Measurements from ENCODE around the gene ZNF526. TPM values are rescaled to one million over a fixed set of nuclear protein-coding genes. Genes with fewer than 3 reads are reported as not detected.
A peak's percentile ranks its signal among the peaks of the same experiment; 100 is the strongest.

The ZNF526 gene
- total and polyA plus RNA-seq, 9 of the 15 experiments (the other 6 are each of a cell fraction or from before 2014, with no cell fraction given): 1.3 to 17.9 (median 6.2) TPM

GRCh38 chr19:42178791-42179674, 41.1 kb upstream of the ZNF526 start:
- H3K9ac ChIP-seq (ENCODE audit: insufficient read depth in 1 of 2, low read depth in 2 of 2, low read length in 2 of 2): no peak overlapping the region
- DNase-seq (ENCODE audit: extremely low read depth in 1 of 4, low spot score in 3 of 4) (peak; percentile 37 to 76 (median 64)), ATAC-seq (peak; percentile 74), FAIRE-seq (no peak)
- H4K20me1 ChIP-seq (replicated peaks; ENCODE audit: control insufficient read depth, insufficient read depth, low read length): peaks cover 15% of the 10 kb centered on the region; the same call in 1 of the 2 replicates
- ChIA-PET POLR2A (no interaction called here), CTCF (ENCODE audit: low intra/inter-chr PET ratio) (no interaction called here)
- H3K36me3 ChIP-seq (ENCODE audit: control insufficient read depth, insufficient read depth, low read length): no peaks in the 10 kb centered on the region
- 22% methylated on average over 5 of the region's 13 CpGs for WGBS (ENCODE audit: insufficient coverage, low coverage, missing lambda C conversion rate)
- TF ChIP-seq JUNB (CRISPR knock-in tag; conservative IDR thresholded peaks at IDR 0.05) (no peak), ATF3 (IDR thresholded peaks at IDR 0.05) (no peak), ATF3 (CRISPR knock-in tag; conservative IDR thresholded peaks at IDR 0.05) (no peak), IRF9 (tag; IDR thresholded peaks at IDR 0.05) (no peak), TRIM24 (IDR thresholded peaks at IDR 0.05) (no peak), CTCF (IDR thresholded peaks at IDR 0.05 in 2 of 3, conservative IDR thresholded peaks at IDR 0.05 in 1 of 3; ENCODE audit: insufficient read depth in 2 of 3, low read depth in 1 of 3, low read length in 3 of 3) (peak; percentile 36 to 59 (median 43)), SP1 (CRISPR knock-in tag; IDR thresholded peaks at IDR 0.05) (no peak), DIDO1 (tag; IDR thresholded peaks at IDR 0.05; ENCODE audit: low read depth) (no peak), RFX7 (CRISPR knock-in tag; IDR thresholded peaks at IDR 0.05) (no peak), SETDB1 (IDR thresholded peaks at IDR 0.05; ENCODE audit: low read length) (no peak), ZKSCAN1 (IDR thresholded peaks at IDR 0.05; ENCODE audit: low read depth, low read length) (no peak), ZBTB7A (IDR thresholded peaks at IDR 0.05; ENCODE audit: borderline replicate concordance, control insufficient read depth, low read depth, low read length) (peak; percentile 78), JUN (IDR thresholded peaks at IDR 0.05; ENCODE audit: borderline replicate concordance, low read depth, low read length) (no peak), JUN (CRISPR knock-in tag; IDR thresholded peaks at IDR 0.05; ENCODE audit: borderline replicate concordance) (no peak), ZNF253 (CRISPR knock-in tag; conservative IDR thresholded peaks at IDR 0.05) (no peak), ZZZ3 (IDR thresholded peaks at IDR 0.05) (no peak)
- no peak overlapping the region for H3K27ac ChIP-seq (ENCODE audit: extremely low read depth, low read depth, low read length)
- no TSS peak for BruUV-seq (replicated peaks)
- H3K9me1 ChIP-seq (ENCODE audit: control insufficient read depth, insufficient read depth, low read length): no peaks in the 10 kb centered on the region
- H3K4me2 ChIP-seq (ENCODE audit: insufficient read depth, low read length): no peak overlapping the region
- peaks cover 45 to 64% of the 10 kb centered on the region in 2 experiments for H3K27me3 ChIP-seq (ENCODE audit: control insufficient read depth in 2 of 2, insufficient read depth in 2 of 2, low read length in 2 of 2)
- intact Hi-C loops (cut with micrococcal nuclease): no loop called here
- no peak overlapping the region for H3K4me3 ChIP-seq
- no peak overlapping the region for H2AFZ ChIP-seq (ENCODE audit: low read depth, low read length)
- H3K79me2 ChIP-seq (ENCODE audit: control insufficient read depth, insufficient read depth, low read length): no peaks in the 10 kb centered on the region
- in situ Hi-C loops (cut with MboI): no loop called here
- H3K4me1 ChIP-seq (replicated peaks in 1 of 2; ENCODE audit: control insufficient read depth in 2 of 2, insufficient read depth in 2 of 2, low read length in 2 of 2): peaks cover 0 to 15% of the 10 kb centered on the region in 2 experiments; a peak in 3 of 5 replicates
- no peaks in the 10 kb centered on the region for H3K9me3 ChIP-seq (replicated peaks; ENCODE audit: control insufficient read depth, insufficient read depth, low read depth, low read length)

Measured in K562 (cell line).